Endothelial cell (in vitro differentiated cells): Measurements from ENCODE around the gene HDLBP. TPM values are rescaled to one million over a fixed set of nuclear protein-coding genes. Genes with fewer than 3 reads are reported as not detected.

Source experiments
- DNase-seq: peaks from one replicate; pipeline ENCODE4 v3.0.0; 2021; ENCODE audit warnings: low spot score
- H3K27ac Mint-ChIP-seq: one replicate; pipeline ENCODE4 v1.8.0; 2021; ENCODE audit warnings: mixed read lengths, inconsistent platforms; ENCODE audit not compliant: unreplicated experiment
- H3K27me3 Mint-ChIP-seq: one replicate; pipeline ENCODE4 v1.8.0; 2021; ENCODE audit warnings: mild to moderate bottlenecking, moderate library complexity, mixed read lengths, inconsistent platforms; ENCODE audit not compliant: unreplicated experiment
- H3K36me3 Mint-ChIP-seq: one replicate; pipeline ENCODE4 v1.8.0; 2021; ENCODE audit warnings: mild to moderate bottlenecking, low read depth, mixed read lengths, inconsistent platforms; ENCODE audit not compliant: unreplicated experiment
- H3K4me1 Mint-ChIP-seq: one replicate; pipeline ENCODE4 v1.8.0; 2021; ENCODE audit warnings: mild to moderate bottlenecking, mixed read lengths, inconsistent platforms; ENCODE audit not compliant: unreplicated experiment
- H3K4me3 Mint-ChIP-seq: one replicate; pipeline ENCODE4 v1.8.0; 2021; ENCODE audit warnings: mild to moderate bottlenecking, mixed read lengths, inconsistent platforms; ENCODE audit not compliant: unreplicated experiment
- H3K9me3 Mint-ChIP-seq: one replicate; pipeline ENCODE4 v1.8.0; 2021; ENCODE audit warnings: mixed read lengths, inconsistent platforms; ENCODE audit not compliant: unreplicated experiment
- CTCF ChIP-seq: fragments of 200-600 bp; sonication (generic); IDR thresholded peaks from one replicate; pipeline ENCODE4 v1.5.0; 2021; ENCODE audit warnings: antibody characterized with exemption; ENCODE audit not compliant: unreplicated experiment
- total RNA-seq: library from RNA; stranded (reverse); fragmentation: NEBNext Ultra II Directional; extraction: Animal tissue kit (Norgen Biotek cat#: 25700); gene quantifications from one replicate; pipeline ENCODE4 v1.2.1, GENCODE V29; 2021; ENCODE audit not compliant: unreplicated experiment

The HDLBP gene
- total RNA-seq, 1 donor from 2014 or later, result 364 TPM

DNA sequence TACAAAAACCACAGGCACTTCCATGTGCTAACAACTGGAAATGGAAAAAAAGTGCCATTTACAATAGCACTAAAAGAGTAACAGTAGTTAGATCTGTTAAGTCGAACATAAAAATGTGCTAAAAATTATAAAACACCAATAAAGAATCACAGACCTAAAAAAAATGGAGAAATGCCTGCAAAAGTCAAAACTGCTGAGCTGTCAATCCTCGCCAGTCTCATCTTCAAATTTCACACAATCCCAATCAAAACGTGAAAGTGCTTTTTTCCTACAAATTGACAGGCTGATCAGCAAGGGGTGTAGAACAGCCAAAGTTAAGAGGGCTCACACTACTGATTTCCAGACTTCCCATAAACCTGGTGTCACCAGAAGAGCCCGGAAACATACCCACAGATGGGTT is 73.8 kb downstream of the HDLBP start:
- peaks cover 3% of the 10 kb centered on the region for H3K4me1 Mint-ChIP-seq
- no peak overlapping the region for H3K27ac Mint-ChIP-seq
- H3K9me3 Mint-ChIP-seq, result no peaks in the 10 kb centered on the region
- no peak overlapping the region for H3K4me3 Mint-ChIP-seq
- no peak for TF ChIP-seq CTCF
- H3K27me3 Mint-ChIP-seq, result no peaks in the 10 kb centered on the region
- H3K36me3 Mint-ChIP-seq, result peaks cover 84% of the 10 kb centered on the region
- no peak for DNase-seq

DNA sequence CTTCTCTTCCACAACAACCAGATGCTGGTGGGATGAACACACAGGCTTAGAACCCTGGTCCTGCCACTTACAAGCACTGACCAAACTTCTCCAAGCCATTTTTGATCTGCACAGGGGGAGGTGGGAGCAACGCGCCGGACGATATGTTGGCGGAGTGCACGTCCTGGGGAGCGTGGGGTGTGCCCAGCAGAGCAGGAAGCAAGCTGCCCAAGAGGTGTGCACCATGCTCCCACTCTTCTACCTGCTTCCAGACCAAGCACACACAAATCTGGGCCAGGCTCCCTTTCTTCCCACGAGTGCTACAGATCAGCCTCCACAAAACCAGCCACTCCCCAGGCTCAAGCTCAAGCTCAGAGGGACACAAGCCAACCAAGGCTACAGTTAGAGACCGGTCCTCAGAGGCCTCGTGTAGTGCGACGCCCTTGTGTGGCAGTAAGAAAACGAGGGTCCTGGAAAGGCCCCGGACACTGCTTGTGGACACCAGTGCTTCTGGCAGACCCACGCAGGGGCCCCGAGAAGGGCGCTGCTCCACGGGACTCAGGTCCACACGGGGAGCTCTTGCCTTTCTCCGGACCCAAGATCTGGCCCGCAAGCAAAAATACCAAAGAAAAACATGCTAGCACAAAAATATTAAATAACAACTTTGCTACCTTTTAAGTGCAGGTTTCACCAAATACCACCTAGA is 75.0 kb downstream of the HDLBP start:
- no peak overlapping the region for H3K4me3 Mint-ChIP-seq
- H3K27ac Mint-ChIP-seq, result no peak overlapping the region
- no peak for DNase-seq
- H3K36me3 Mint-ChIP-seq, result peaks cover 78% of the 10 kb centered on the region
- peaks cover 12% of the 10 kb centered on the region for H3K4me1 Mint-ChIP-seq
- H3K27me3 Mint-ChIP-seq, result peaks cover 4% of the 10 kb centered on the region
- no peaks in the 10 kb centered on the region for H3K9me3 Mint-ChIP-seq
- no peak for TF ChIP-seq CTCF

GRCh38 chr2:241239552-241240202 is 75.8 kb downstream of the HDLBP start:
- no peak overlapping the region for H3K27ac Mint-ChIP-seq
- peaks cover 85% of the 10 kb centered on the region for H3K36me3 Mint-ChIP-seq
- TF ChIP-seq CTCF, result no peak
- peaks cover 17% of the 10 kb centered on the region for H3K4me1 Mint-ChIP-seq
- H3K4me3 Mint-ChIP-seq, result peak overlapping the region; percentile 51
- DNase-seq, result no peak
- peaks cover 5% of the 10 kb centered on the region for H3K27me3 Mint-ChIP-seq
- no peaks in the 10 kb centered on the region for H3K9me3 Mint-ChIP-seq

GRCh38 chr2:241238693-241239198 is 76.7 kb downstream of the HDLBP start:
- TF ChIP-seq CTCF, result no peak
- Mint-ChIP-seq H3K36me3 (peaks cover 83% of the 10 kb centered on the region), H3K4me3 (no peak overlapping the region), H3K27ac (no peak overlapping the region), H3K9me3 (no peaks in the 10 kb centered on the region), H3K4me1 (peaks cover 17% of the 10 kb centered on the region), H3K27me3 (peaks cover 5% of the 10 kb centered on the region)
- no peak for DNase-seq

- peaks cover 5% of the 10 kb centered on the region for H3K27me3 Mint-ChIP-seq
- DNase-seq, result no peak
- H3K4me1 Mint-ChIP-seq, result peaks cover 17% of the 10 kb centered on the region
- no peak overlapping the region for H3K27ac Mint-ChIP-seq
- peak overlapping the region; percentile 78 for H3K4me3 Mint-ChIP-seq
- TF ChIP-seq CTCF, result no peak
- H3K9me3 Mint-ChIP-seq, result no peaks in the 10 kb centered on the region
- peaks cover 87% of the 10 kb centered on the region for H3K36me3 Mint-ChIP-seq
Measured at GRCh38 chr2:241237949-241238371, 77.5 kb downstream of the HDLBP start.
